NCI-H1436 (cell line): ENCODE results near the gene UBA5.
"Not testable (repeated sequence)": the region's sequence is repeated elsewhere in the genome, so short reads cannot be mapped to it uniquely, and the experiment has no call there.

Experiments
- DNase-seq: peaks from one replicate; lab custom pipeline; 2025; lab: John Stamatoyannopoulos, UW

UBA5 gene

GRCh38 chr3:132660052-132660810, at the start of gene UBA5:
Gene UBA5, plus strand, starts transcription at chr3:132660329. Its CDS starts 209 bp downstream, at chr3:132660538.
- DNase-seq = peak; percentile 59

GRCh38 chr3:132615301-132615700, 44.8 kb upstream of the UBA5 start:
- not testable (repeated sequence) for DNase-seq

GRCh38 chr3:132615881-132616280, 44.2 kb upstream of the UBA5 start:
- no peak for DNase-seq

GRCh38 chr3:132616780-132617179, 43.3 kb upstream of the UBA5 start:
- DNase-seq = no peak

- no peak for DNase-seq
Measured at GRCh38 chr3:132622148-132622547, 38.0 kb upstream of the UBA5 start.

- no peak for DNase-seq
Measured at GRCh38 chr3:132622761-132623160, 37.4 kb upstream of the UBA5 start.

GRCh38 chr3:132623646-132624045, 36.5 kb upstream of the UBA5 start:
- no peak for DNase-seq

GRCh38 chr3:132624790-132625189, 35.3 kb upstream of the UBA5 start:
- DNase-seq = no peak

GRCh38 chr3:132625613-132626012, 34.5 kb upstream of the UBA5 start:
- no peak for DNase-seq

GRCh38 chr3:132626955-132627354, 33.2 kb upstream of the UBA5 start:
- DNase-seq = no peak

- no peak for DNase-seq
Measured at GRCh38 chr3:132628157-132628556, 32.0 kb upstream of the UBA5 start.

- DNase-seq = no peak
Measured at GRCh38 chr3:132629928-132630327, 30.2 kb upstream of the UBA5 start.

- no peak for DNase-seq
Measured at GRCh38 chr3:132630612-132631011, 29.5 kb upstream of the UBA5 start.

GRCh38 chr3:132635052-132635451, 25.1 kb upstream of the UBA5 start:
- no peak for DNase-seq

- DNase-seq = no peak
Measured at GRCh38 chr3:132637590-132637989, 22.5 kb upstream of the UBA5 start.

- DNase-seq = no peak
Measured at GRCh38 chr3:132638706-132639105, 21.4 kb upstream of the UBA5 start.

GRCh38 chr3:132641427-132641826, 18.7 kb upstream of the UBA5 start:
- DNase-seq = not testable (repeated sequence)

GRCh38 chr3:132641837-132642538, 18.1 kb upstream of the UBA5 start:
- DNase-seq = peak; percentile 70

GRCh38 chr3:132642539-132642847, 17.6 kb upstream of the UBA5 start:
- no peak for DNase-seq

- DNase-seq = no peak
Measured at GRCh38 chr3:132643366-132643765, 16.8 kb upstream of the UBA5 start.

GRCh38 chr3:132645058-132645457, 15.1 kb upstream of the UBA5 start:
- no peak for DNase-seq

- DNase-seq = no peak
Measured at GRCh38 chr3:132650153-132650552, 10.0 kb upstream of the UBA5 start.

- DNase-seq = no peak
Measured at GRCh38 chr3:132652640-132653270, 7.4 kb upstream of the UBA5 start.
